ENCODE data around the gene ALDH18A1. TPM values are rescaled to one million over a fixed set of nuclear protein-coding genes. Genes with fewer than 3 reads are reported as not detected.

ALDH18A1 gene
- total and polyA plus RNA-seq, 2 donors (not counting 1 experiment from before 2014, with no cell fraction given) = 12.4 to 27.6 TPM

- no peak for TF ChIP-seq EZH2 (IDR thresholded peaks at IDR 0.05; ENCODE audit: borderline replicate concordance, insufficient read depth, low read depth, low read length, poor library complexity, severe bottlenecking)
- no peak for TF ChIP-seq CTCF (IDR thresholded peaks at IDR 0.05)
- Histone ChIP-seq H3K36me3 (replicated peaks in 1 of 2; ENCODE audit: control extremely low read depth in 1 of 2, control insufficient read depth in 1 of 2, extremely low read depth in 1 of 2, insufficient read depth in 2 of 2, low read length in 1 of 2) (no peaks in the 10 kb centered on the region), H4K20me1 (ENCODE audit: control insufficient read depth, insufficient read depth, low read length, poor library complexity, severe bottlenecking) (no peaks in the 10 kb centered on the region), H3K4me2 (replicated peaks; ENCODE audit: low read depth, low read length, poor library complexity, severe bottlenecking) (no peak overlapping the region), H3K27ac (ENCODE audit: low read length in 2 of 2) (no peak overlapping the region), H2AFZ (ENCODE audit: insufficient read depth, low read depth, low read length, poor library complexity, severe bottlenecking) (no peak overlapping the region), H3K4me1 (ENCODE audit: control insufficient read depth in 2 of 2, insufficient read depth in 2 of 2, low read length in 2 of 2) (peaks cover 4% of the 10 kb centered on the region in 2 donors), H3K79me2 (ENCODE audit: control insufficient read depth, insufficient read depth, low read length) (no peaks in the 10 kb centered on the region), H3K9ac (ENCODE audit: low read length) (no peak overlapping the region), H3K4me3 (ENCODE audit: control extremely low read depth in 1 of 5, extremely low read depth in 1 of 5, insufficient read depth in 1 of 5, low read depth in 2 of 5, low read length in 4 of 5) (no peak overlapping the region), H3K27me3 (replicated peaks in 1 of 4; ENCODE audit: control extremely low read depth in 1 of 4, control insufficient read depth in 3 of 4, insufficient read depth in 4 of 4, low read length in 3 of 4) (no peaks in the 10 kb centered on the region), H3K9me3 (ENCODE audit: control extremely low read depth in 1 of 3, control insufficient read depth in 2 of 3, insufficient read depth in 1 of 3, low read length in 2 of 3) (no peaks in the 10 kb centered on the region)
- H3K4me3 Mint-ChIP-seq = no peak overlapping the region
- intact Hi-C loops (cut with micrococcal nuclease) = no loop called here
- H3K4me1 Mint-ChIP-seq = peaks cover 6% of the 10 kb centered on the region
- no peaks in the 10 kb centered on the region for H3K27me3 Mint-ChIP-seq
- POLR2A ChIA-PET = no interaction called here
- H3K9me3 Mint-ChIP-seq (ENCODE audit: insufficient read depth) = no peaks in the 10 kb centered on the region
- no peak for ATAC-seq (ENCODE audit: low read depth)
- WGBS (ENCODE audit: insufficient coverage) = 92% methylated on average over 5 of the region's 6 CpGs
- DNase-seq = no peak
- CTCF ChIA-PET = no interaction called here
- H3K27ac Mint-ChIP-seq = no peak overlapping the region
Measured at GRCh38 chr10:95566136-95566535, 90.4 kb downstream of the ALDH18A1 start.

GRCh38 chr10:95565336-95565735 lies 91.2 kb downstream of the ALDH18A1 start:
- Histone ChIP-seq H3K27me3 (replicated peaks in 1 of 4; ENCODE audit: control extremely low read depth in 1 of 4, control insufficient read depth in 3 of 4, insufficient read depth in 4 of 4, low read length in 3 of 4) (peaks cover 0 to 5% (median 0%) of the 10 kb centered on the region in 4 experiments), H3K9ac (ENCODE audit: low read length) (no peak overlapping the region), H3K36me3 (replicated peaks in 1 of 2; ENCODE audit: control extremely low read depth in 1 of 2, control insufficient read depth in 1 of 2, extremely low read depth in 1 of 2, insufficient read depth in 2 of 2, low read length in 1 of 2) (no peaks in the 10 kb centered on the region), H4K20me1 (ENCODE audit: control insufficient read depth, insufficient read depth, low read length, poor library complexity, severe bottlenecking) (no peaks in the 10 kb centered on the region), H2AFZ (ENCODE audit: insufficient read depth, low read depth, low read length, poor library complexity, severe bottlenecking) (no peak overlapping the region), H3K27ac (ENCODE audit: low read length in 2 of 2) (no peak overlapping the region), H3K4me2 (replicated peaks; ENCODE audit: low read depth, low read length, poor library complexity, severe bottlenecking) (no peak overlapping the region), H3K79me2 (ENCODE audit: control insufficient read depth, insufficient read depth, low read length) (no peaks in the 10 kb centered on the region), H3K4me3 (ENCODE audit: control extremely low read depth in 1 of 5, extremely low read depth in 1 of 5, insufficient read depth in 1 of 5, low read depth in 2 of 5, low read length in 4 of 5) (no peak overlapping the region), H3K4me1 (ENCODE audit: control insufficient read depth in 2 of 2, insufficient read depth in 2 of 2, low read length in 2 of 2) (peaks cover 5 to 7% of the 10 kb centered on the region in 2 donors), H3K9me3 (ENCODE audit: control extremely low read depth in 1 of 3, control insufficient read depth in 2 of 3, insufficient read depth in 1 of 3, low read length in 2 of 3) (no peaks in the 10 kb centered on the region)
- no peak for ATAC-seq (ENCODE audit: low read depth)
- no peak overlapping the region for H3K27ac Mint-ChIP-seq
- TF ChIP-seq CTCF (IDR thresholded peaks at IDR 0.05) = no peak
- no peak for TF ChIP-seq EZH2 (IDR thresholded peaks at IDR 0.05; ENCODE audit: borderline replicate concordance, insufficient read depth, low read depth, low read length, poor library complexity, severe bottlenecking)
- H3K4me1 Mint-ChIP-seq = peaks cover 10% of the 10 kb centered on the region
- WGBS (ENCODE audit: insufficient coverage) = 100% methylated on average over 1 of the region's 7 CpGs
- intact Hi-C loops (cut with micrococcal nuclease) = no loop called here
- ChIA-PET POLR2A (no interaction called here), CTCF (no interaction called here)
- peaks cover 1% of the 10 kb centered on the region for H3K27me3 Mint-ChIP-seq
- no peak for DNase-seq
- H3K9me3 Mint-ChIP-seq (ENCODE audit: insufficient read depth) = no peaks in the 10 kb centered on the region
- no peak overlapping the region for H3K4me3 Mint-ChIP-seq

All from B cell (primary cell).